HG02623 (cell line): ENCODE data around the gene CUX1.
"Not testable (repeated sequence)": the region's sequence is repeated elsewhere in the genome, so short reads cannot be mapped to it uniquely, and the experiment has no call there.

ENCODE experiments used
- ATAC-seq: cut with Tn5 transposase; IDR thresholded peaks from one replicate; pipeline ENCODE4 v1.9.1; 2021; ENCODE audit warnings: moderate library complexity; ENCODE audit not compliant: unreplicated experiment

CUX1 gene

DNA sequence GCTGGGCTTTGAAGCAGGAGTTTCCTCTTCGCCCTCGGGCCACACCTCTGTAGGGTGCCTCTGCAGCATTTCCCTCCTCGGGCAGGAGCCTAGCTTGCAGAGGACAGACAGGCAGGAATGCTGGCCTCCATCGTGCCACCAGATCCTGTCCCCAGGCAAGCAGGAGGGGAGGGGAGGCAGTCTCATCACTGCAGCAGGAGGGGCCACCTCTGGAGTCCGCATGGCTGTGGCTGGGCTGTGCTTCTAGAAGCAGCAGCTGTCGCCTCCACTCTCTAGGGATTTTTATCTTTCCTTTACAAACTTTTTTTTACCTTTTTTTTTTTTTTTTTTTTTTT is 181.4 kb downstream of the CUX1 start:
- ATAC-seq, result no peak

- ATAC-seq, result no peak
Measured at GRCh38 chr7:101999393-101999792, 182.0 kb downstream of the CUX1 start.

- ATAC-seq, result no peak
Measured at GRCh38 chr7:102000123-102000522, 182.7 kb downstream of the CUX1 start.

- ATAC-seq, result no peak
Measured at GRCh38 chr7:102004229-102004628, 186.8 kb downstream of the CUX1 start.

GRCh38 chr7:102004848-102005247 is 187.4 kb downstream of the CUX1 start:
- no peak for ATAC-seq

DNA sequence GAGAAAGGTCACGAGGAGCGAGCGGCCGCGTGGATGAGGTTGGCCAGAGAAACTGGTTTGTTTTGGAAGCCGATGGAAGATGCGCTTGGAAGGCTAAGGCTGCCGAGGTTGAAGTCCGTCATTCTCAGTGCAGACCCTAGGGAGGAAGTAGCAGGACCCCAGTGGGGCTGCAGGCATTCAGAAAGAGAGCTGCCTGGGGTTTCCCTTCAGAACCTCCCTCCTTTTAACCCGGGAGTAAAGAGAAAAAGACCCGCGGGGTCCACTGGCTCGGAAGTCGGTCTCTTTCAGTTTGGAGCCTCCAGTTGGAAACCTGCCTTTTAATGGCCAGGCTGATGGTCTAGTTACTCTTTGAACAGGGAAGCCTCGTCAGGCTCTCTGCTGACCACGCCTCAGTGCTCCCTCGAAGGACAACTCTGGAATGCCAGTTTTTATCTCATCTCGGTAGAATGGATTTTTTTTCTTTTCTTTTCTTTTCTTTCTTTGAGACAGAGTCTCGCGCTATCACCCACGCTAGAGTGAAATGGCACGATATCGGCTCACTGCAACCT is 188.6 kb downstream of the CUX1 start:
- no peak for ATAC-seq

DNA sequence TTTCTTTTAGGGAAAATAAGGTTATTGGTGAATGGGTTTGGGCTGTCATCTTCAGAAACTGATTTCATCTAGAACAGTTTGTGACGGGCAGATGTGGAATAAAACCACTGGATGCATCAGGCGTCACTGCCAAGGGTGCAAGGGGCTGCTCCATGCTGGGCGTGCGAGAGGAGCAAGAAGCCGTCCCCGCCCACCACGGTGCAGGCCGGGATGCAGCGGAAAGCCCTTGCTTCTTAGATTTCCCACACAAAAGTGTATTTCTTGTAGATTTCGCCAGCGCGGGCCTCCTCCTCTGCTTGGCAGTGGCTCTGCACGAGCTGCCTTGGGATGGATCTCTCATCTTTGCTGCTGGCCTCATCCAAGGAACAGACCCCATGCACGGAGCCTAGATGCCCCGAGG is 189.3 kb downstream of the CUX1 start:
- no peak for ATAC-seq

- ATAC-seq, result no peak
Measured at GRCh38 chr7:102008535-102009262, 191.3 kb downstream of the CUX1 start.

GRCh38 chr7:102009628-102010027 is 192.2 kb downstream of the CUX1 start:
- ATAC-seq, result no peak

DNA sequence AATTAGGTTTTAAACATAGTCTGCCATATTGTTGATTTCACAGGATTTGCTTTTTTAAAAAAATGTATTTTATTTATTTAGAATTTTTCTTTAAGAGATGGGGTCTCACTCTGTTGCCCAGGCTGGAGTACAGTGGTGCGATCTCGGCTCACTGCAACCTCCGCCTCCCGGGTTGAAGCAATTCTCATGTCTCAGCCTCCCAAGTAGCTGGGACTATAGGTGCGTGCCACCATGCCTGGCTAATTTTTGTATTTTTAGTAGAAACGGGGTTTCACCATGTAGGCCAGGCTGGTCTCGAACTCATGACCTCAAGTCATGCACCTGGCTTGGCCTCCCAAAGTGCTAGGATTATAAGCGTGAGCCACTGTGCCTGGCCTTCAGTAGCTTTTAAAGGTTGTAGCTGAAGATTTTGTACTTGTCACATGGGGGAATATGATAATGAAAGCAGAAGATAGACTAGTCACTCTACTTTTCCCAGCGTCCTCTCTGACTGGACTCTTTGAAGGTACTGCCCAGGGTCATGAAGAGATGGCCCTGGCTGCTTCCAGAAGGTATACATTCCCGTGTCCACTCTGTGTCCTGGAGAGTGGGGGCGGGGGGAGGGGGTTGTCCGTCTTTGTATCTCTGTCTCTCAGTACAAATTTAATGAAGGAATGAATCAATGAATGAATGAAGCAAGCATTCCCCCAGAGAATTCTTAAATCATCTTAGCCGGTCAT is 194.8 kb downstream of the CUX1 start:
- not testable (repeated sequence) for ATAC-seq

DNA sequence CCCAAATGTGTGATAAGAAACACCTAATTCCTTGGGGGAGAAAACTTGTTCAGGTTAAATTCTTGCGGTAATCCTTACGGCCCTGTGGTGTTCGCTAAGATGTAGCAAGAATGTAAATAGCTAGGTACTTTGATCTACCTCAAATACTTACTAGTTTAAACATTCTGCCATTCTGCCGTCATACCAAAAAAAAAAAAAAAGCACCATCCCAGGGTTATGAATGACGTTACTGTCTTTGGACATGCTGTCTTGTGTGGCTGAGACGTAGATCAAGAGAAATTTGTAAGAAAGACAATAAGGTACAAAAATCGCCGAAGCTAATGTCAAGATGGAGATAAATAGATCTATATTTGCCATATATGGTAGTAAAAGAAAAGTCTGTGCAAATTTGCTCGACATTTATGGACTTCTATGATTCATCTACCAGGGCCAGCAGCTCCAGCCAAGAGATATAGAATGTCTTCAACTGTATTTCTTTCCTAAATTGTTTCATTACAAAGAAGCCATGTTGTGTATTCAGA is 195.6 kb downstream of the CUX1 start:
- no peak for ATAC-seq

GRCh38 chr7:102018876-102019275 is 201.4 kb downstream of the CUX1 start:
- no peak for ATAC-seq

DNA sequence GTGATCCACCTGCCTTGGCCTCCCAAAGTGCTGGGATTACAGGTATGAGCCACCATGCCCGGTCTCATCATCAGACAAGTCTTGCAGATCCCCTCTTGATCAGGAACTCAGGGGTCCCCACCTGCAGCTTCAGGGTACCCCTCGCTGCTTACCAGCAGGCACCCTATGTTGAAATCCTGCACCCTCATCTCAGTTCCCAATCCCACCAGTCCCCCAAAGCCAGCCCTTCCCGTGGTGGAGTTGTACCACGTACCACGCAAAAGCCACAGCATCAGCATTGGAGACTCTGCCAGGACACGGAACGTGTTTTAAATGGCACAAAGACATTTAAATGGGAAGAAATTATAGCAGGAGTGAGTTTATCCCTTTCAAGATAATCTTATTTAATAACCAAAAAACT is 202.0 kb downstream of the CUX1 start:
- ATAC-seq, result no peak

DNA sequence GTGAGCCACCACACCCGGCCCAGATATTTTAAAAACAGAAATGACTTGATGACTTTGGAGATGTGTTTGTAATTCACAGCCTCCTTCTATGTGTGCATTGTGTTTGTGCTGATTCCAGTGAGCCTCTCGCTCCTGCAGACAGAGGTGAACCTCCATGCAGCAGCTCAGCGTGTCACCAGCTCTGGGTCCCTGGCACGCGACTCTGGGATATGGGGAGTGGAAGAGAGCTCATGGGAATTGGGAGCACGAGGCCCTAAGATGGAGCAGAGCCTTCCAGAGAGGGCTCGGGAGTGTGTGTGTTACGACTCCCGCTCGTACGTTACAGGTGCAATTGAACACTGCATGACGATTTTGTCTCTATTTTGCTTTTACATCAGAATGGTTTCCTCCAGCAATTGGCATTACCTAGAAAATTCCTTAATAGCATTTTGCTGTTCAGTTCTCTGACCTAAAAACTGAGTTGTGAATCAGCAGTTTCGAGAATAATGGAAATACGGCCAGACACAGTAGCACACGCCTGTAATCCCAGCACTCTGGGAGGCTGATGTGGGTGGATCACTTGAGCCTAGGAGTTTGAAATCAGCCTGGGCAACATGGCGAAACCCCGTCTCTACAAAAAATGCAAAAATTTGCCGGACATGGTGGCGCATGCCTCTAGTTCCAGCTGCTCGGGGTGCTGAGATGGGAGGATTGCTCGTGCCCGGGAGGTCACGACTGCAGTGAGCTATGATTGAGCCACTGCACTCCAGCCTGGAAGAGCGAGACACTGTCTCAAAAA is 204.6 kb downstream of the CUX1 start:
- ATAC-seq, result no peak

DNA sequence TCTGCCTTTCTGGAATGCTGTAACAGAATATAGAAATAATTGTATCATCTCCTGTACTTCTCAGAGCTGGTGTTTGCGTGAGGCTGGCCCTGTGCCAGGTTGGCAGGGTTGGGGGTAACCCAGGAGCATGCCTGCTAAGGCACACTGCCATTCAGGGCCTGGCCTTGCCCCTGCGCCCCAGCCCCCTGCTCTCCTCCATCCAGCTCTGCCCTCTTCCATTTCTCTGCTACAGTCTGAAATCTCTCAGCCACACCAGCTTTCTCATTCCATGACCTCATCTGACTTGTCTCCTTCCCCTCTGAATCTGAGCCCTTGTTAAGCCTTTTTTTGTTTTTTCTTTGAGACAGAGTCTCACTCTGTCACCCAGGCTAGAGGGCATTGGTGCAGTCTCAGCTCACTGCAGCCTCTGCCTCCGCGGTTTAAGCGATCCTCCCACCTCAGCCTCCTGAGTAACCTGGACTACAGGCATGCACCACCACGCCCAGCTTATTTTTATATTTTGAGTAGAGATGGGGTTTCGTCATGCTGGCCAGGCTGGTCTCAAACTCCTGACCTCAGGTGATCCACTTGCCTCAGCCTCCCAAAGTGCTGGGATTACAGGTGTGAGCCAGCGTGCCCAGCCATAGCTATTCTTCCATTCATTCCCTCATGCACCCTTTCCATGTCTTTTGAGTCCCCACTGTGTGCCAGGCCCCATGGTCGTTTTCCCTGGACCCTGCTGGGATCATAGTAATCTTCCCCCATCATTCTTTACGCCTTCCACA is 206.8 kb downstream of the CUX1 start:
- ATAC-seq, result no peak

DNA sequence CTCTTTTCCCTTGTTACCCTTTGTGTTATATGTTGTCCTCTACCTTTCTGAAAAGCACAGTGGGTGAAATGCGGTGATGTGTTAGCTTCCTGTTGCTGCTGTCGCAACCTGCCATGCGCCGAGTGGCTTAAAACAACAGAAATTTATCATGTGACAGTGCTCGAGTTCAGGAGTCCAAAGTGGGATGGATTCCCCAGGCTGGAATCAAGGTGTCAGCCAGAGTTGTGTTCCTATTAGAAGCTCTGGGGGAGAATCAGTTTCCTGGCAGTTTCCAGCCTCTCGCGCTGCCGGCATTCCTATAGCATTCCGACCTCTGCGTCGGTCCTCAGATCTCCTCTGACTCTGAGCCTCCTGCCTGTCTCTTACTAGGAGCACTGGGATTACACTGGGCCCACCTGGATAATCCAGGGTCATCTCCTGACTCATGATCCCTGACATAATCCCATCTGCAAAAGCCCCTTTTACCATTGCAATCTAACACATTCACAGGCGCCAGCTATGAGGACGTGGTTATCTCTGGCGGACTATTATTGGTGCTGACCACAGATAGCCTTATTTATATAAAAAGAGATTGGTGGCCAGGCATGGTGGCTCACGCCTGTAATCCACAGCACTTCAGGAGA is 207.5 kb downstream of the CUX1 start:
- ATAC-seq, result no peak

DNA sequence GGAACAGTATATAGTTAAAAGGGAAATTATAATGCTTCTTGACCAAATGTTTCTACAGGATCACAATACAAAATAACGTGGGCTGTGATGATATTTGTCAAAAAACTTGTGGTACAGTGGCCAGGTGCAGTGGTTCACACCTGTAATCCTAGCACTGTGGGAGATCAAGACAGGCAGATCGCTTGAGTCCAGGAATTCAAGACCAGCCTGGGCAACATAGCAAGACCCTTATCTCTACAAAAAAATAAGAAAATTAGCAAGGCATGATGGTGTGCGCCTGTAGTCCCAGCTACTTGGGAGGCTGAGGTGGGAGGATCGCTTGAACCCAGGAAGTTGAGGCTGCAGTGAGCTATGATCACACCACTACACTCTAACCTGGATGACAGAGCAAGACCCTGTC is 208.4 kb downstream of the CUX1 start:
- not testable (repeated sequence) for ATAC-seq

DNA sequence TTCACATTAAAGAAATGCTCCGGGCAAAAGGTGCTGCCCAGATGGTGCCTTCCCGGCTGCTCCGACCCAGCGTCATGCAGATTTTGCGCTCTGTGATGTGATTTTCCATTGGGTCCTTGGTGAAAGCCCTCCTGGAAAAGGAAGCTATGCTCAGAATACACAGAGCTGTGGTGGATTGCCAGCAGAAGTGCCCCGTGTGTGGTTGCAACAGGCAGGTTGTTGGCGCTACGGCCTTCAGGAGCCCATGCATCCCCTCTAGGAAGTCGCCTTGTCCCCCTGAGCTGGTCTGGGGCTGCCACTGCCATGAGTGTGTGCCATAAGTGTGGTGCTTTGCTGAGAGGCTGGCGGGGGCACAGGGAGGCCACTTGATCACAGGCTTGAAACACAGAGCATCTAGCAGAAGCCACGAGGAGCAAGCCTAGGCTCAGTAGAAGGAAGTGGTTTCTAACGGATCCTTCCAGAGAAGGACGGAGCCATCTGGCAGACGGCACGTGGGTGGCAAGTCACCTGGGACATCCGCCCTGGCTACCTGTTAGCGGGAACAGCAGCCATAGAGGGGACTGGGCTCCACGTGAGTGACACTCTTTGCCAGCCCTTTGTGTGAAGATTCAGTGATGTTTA is 210.9 kb downstream of the CUX1 start:
- ATAC-seq, result no peak

DNA sequence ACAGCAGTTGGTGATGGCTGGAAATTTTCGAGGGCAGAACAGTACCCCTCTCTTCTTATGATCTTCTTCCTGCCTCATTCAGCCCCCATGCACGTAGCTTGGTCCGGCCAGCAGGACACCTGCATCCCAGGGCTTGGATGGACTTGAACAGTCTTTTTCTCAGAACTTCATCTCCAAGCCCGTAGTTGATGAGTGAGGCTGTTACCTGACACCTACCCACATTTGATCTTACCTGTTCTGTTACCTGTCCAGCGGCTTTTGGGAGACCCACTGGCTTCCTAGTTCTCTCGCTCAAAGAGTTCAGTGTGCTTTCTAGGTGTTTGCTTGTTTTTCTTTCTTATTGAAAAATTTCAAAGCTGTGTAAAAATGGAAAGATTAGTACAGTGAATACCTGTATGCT is 212.2 kb downstream of the CUX1 start:
- ATAC-seq, result no peak

DNA sequence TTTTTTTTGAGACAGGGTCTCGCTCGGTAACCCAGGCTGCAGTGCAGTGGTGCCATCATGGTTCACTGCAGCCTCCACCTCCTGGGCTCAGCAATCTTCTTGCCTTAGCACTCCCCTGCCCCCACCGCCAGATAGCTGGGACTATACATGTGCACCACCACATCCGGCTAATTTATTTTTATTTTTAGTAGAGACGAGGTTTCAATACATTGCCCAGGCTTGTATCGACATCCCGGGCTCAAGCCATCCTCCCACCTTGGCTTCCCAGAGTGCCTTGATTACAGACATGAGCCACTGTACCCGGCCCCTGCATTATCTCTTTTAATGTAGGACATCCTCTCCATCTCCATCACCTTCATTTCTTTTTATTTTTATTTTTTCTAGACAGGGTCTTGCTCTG is 213.3 kb downstream of the CUX1 start:
- no peak for ATAC-seq
